Esophagus muscularis mucosa (tissue), 4 donors: ENCODE data around the gene SEMA6D. TPM values are rescaled to one million over a fixed set of nuclear protein-coding genes. Genes with fewer than 3 reads are reported as not detected.

Experiments used
- DNase-seq: peaks from one replicate; pipeline ENCODE4 v3.0.0-alpha.2; 2017; ENCODE audit errors: extremely low spot score
- H3K27ac ChIP-seq, 4 donors: fragments of 200-600 bp; sonication (generic); replicated peaks in 1 of 4; 1 replicate in 3 of 4; 2 replicates in 1 of 4; pipeline ENCODE4 v1.5.1; 2016 to 2019; ENCODE audit warnings: mild to moderate bottlenecking in 1 of 4
- H3K27me3 ChIP-seq, 4 donors: fragments of 200-600 bp; sonication (generic); one replicate each; pipeline versions ENCODE4 v1.5.1 to v1.6.0; 2016 to 2019
- H3K36me3 ChIP-seq, 4 donors: fragments of 200-600 bp; sonication (generic); one replicate each; pipeline ENCODE4 v1.5.1; 2016 to 2019
- H3K4me1 ChIP-seq, 4 donors: fragments of 200-600 bp; sonication (generic); one replicate each; pipeline ENCODE4 v1.5.1; 2016 to 2019
- H3K4me3 ChIP-seq, 4 donors: fragments of 200-600 bp; sonication (generic); 1 replicate in 2 of 4; 2 replicates in 2 of 4; pipeline ENCODE4 v1.5.1; 2016 to 2019; ENCODE audit warnings: mild to moderate bottlenecking in 4 of 4, moderate library complexity in 1 of 4
- H3K9me3 ChIP-seq, 4 donors: fragments of 200-600 bp; sonication (generic); 1 replicate in 3 of 4; 2 replicates in 1 of 4; pipeline ENCODE4 v1.5.1; 2016 to 2019
- CTCF ChIP-seq, 3 experiments: fragments of 200-600 bp in 2 of 3; fragments of 450-650 bp in 1 of 3; sonication (generic) in 2 of 3; IDR thresholded peaks; one replicate each; pipeline ENCODE4 v1.5.1; 2017 to 2019; ENCODE audit warnings: antibody characterized with exemption in 3 of 3, mild to moderate bottlenecking in 2 of 3, moderate library complexity in 1 of 3
- EP300 ChIP-seq: sonication (generic); formaldehyde crosslinking; IDR thresholded peaks from one replicate; pipeline ENCODE4 v1.6.1; 2017; ENCODE audit warnings: antibody characterized with exemption
- POLR2A ChIP-seq: fragments of 450-650 bp; IDR thresholded peaks from one replicate; pipeline ENCODE4 v1.6.1; 2017; ENCODE audit warnings: antibody characterized with exemption, moderate library complexity, mild to moderate bottlenecking, low read depth
- POLR2AphosphoS5 ChIP-seq, 2 donors: sonication (generic); formaldehyde crosslinking; IDR thresholded peaks; one replicate each; pipeline ENCODE4 v1.6.1; 2017; ENCODE audit warnings: antibody characterized with exemption in 2 of 2
- WGBS: methylation state at CpG from one replicate; pipeline ENCODE4 v1.1.5; 2018; 5-methylcytosine and 5-hydroxymethylcytosine counted together
- intact Hi-C: fragments of 100-400 bp; cut with DNase I; formaldehyde crosslinking; loops from one replicate; pipeline ENCODE4 v1.15.1; 2023
- total RNA-seq, 4 donors: library from RNA; depleted of rRNA; stranded (reverse); fragments of >200 nt; gene quantifications; one replicate each; pipeline versions ENCODE4 v1.1.0 to v1.2.1, GENCODE V29; 2016

Gene SEMA6D
- total RNA-seq, 4 donors from 2014 or later: 2.1 to 5.2 (median 3.8) TPM

- Histone ChIP-seq H3K9me3 (no peaks in the 10 kb centered on the region), H3K4me3 (peak overlapping the region; percentile 61 to 81 (median 70)), H3K27ac (peak overlapping the region in 3 of 4 donors; percentile 64 to 87 (median 77)), H3K4me1 (peaks cover 22 to 66% (median 52%) of the 10 kb centered on the region in 4 donors), H3K36me3 (no peaks in the 10 kb centered on the region), H3K27me3 (peaks cover 0 to 7% (median 0%) of the 10 kb centered on the region in 4 donors)
- TF ChIP-seq POLR2AphosphoS5 (IDR thresholded peaks at IDR 0.05): no peak
- TF ChIP-seq EP300: no peak
- TF ChIP-seq POLR2A: no peak
- no peak for TF ChIP-seq CTCF (IDR thresholded peaks at IDR 0.05)
- intact Hi-C loops: loop anchor here (10.0 kb wide), 1 partner anchor 525 kb away; no protein-coding TSS in a partner anchor
- DNase-seq: no peak
Measured at GRCh38 chr15:47719730-47720129, 2.4 kb downstream of the SEMA6D start.

- no peaks in the 10 kb centered on the region for H3K36me3 ChIP-seq
- peaks cover 0 to 7% (median 0%) of the 10 kb centered on the region in 4 donors for H3K27me3 ChIP-seq
- WGBS: 70% methylated on average over 4 of the region's 4 CpGs
- TF ChIP-seq POLR2AphosphoS5 (IDR thresholded peaks at IDR 0.05) (no peak), CTCF (IDR thresholded peaks at IDR 0.05) (no peak), EP300 (no peak), POLR2A (no peak)
- H3K27ac ChIP-seq: peak overlapping the region in 1 of 4 donors; percentile 87
- DNase-seq: no peak
- H3K9me3 ChIP-seq: no peaks in the 10 kb centered on the region
- intact Hi-C loops: no loop called here
- H3K4me3 ChIP-seq: peak overlapping the region in 1 of 4 donors; percentile 9
- peaks cover 26 to 71% (median 53%) of the 10 kb centered on the region in 4 donors for H3K4me1 ChIP-seq
Measured at GRCh38 chr15:47720555-47720954, 3.2 kb downstream of the SEMA6D start.

GRCh38 chr15:47721676-47722075 lies 4.4 kb downstream of the SEMA6D start:
- intact Hi-C loops: no loop called here
- no peak for DNase-seq
- H3K27ac ChIP-seq: peak overlapping the region in 3 of 4 donors; percentile 4 to 19 (median 16)
- WGBS: 51% methylated on average over 4 of the region's 4 CpGs
- H3K4me1 ChIP-seq: peaks cover 19 to 71% (median 53%) of the 10 kb centered on the region in 4 donors
- TF ChIP-seq EP300 (no peak), POLR2AphosphoS5 (IDR thresholded peaks at IDR 0.05) (no peak), POLR2A (no peak), CTCF (IDR thresholded peaks at IDR 0.05) (no peak)
- H3K9me3 ChIP-seq: no peaks in the 10 kb centered on the region
- no peak overlapping the region for H3K4me3 ChIP-seq
- peaks cover 0 to 7% (median 0%) of the 10 kb centered on the region in 4 donors for H3K27me3 ChIP-seq
- no peaks in the 10 kb centered on the region for H3K36me3 ChIP-seq

- Histone ChIP-seq H3K27ac (no peak overlapping the region), H3K4me1 (peaks cover 23 to 58% (median 42%) of the 10 kb centered on the region in 4 donors), H3K36me3 (no peaks in the 10 kb centered on the region), H3K27me3 (no peaks in the 10 kb centered on the region), H3K9me3 (no peaks in the 10 kb centered on the region), H3K4me3 (no peak overlapping the region)
- intact Hi-C loops: no loop called here
- 88% methylated on average over 2 of the region's 2 CpGs for WGBS
- TF ChIP-seq POLR2A (no peak), POLR2AphosphoS5 (IDR thresholded peaks at IDR 0.05) (no peak), CTCF (IDR thresholded peaks at IDR 0.05) (no peak), EP300 (no peak)
- DNase-seq: no peak
Measured at GRCh38 chr15:47724346-47724745, 7.0 kb downstream of the SEMA6D start.

- Histone ChIP-seq H3K9me3 (no peaks in the 10 kb centered on the region), H3K27me3 (no peaks in the 10 kb centered on the region), H3K4me1 (peaks cover 20 to 51% (median 38%) of the 10 kb centered on the region in 4 donors), H3K4me3 (no peak overlapping the region), H3K27ac (no peak overlapping the region), H3K36me3 (no peaks in the 10 kb centered on the region)
- no peak for DNase-seq
- intact Hi-C loops: no loop called here
- 74% methylated on average over 4 of the region's 4 CpGs for WGBS
- TF ChIP-seq EP300 (no peak), POLR2AphosphoS5 (IDR thresholded peaks at IDR 0.05) (no peak), CTCF (IDR thresholded peaks at IDR 0.05) (no peak), POLR2A (no peak)
Measured at GRCh38 chr15:47725051-47725450, 7.7 kb downstream of the SEMA6D start.
